ENCODE results near the gene TBPL2. TPM values are rescaled to one million over a fixed set of nuclear protein-coding genes. Genes with fewer than 3 reads are reported as not detected.

Gene TBPL2
- total RNA-seq, 1 donor from 2014 or later, result not detected

- H3K36me3 ChIP-seq, result peaks cover 51% of the 10 kb centered on the region
- ATAC-seq (no peak), DNase-seq (no peak)
- TF ChIP-seq, protein P1, sequence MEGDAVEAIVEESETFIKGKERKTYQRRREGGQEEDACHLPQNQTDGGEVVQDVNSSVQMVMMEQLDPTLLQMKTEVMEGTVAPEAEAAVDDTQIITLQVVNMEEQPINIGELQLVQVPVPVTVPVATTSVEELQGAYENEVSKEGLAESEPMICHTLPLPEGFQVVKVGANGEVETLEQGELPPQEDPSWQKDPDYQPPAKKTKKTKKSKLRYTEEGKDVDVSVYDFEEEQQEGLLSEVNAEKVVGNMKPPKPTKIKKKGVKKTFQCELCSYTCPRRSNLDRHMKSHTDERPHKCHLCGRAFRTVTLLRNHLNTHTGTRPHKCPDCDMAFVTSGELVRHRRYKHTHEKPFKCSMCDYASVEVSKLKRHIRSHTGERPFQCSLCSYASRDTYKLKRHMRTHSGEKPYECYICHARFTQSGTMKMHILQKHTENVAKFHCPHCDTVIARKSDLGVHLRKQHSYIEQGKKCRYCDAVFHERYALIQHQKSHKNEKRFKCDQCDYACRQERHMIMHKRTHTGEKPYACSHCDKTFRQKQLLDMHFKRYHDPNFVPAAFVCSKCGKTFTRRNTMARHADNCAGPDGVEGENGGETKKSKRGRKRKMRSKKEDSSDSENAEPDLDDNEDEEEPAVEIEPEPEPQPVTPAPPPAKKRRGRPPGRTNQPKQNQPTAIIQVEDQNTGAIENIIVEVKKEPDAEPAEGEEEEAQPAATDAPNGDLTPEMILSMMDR (IDR thresholded peaks at IDR 0.05), result no peak
- H3K4me1 ChIP-seq, result no peaks in the 10 kb centered on the region
- no peaks in the 10 kb centered on the region for H3K9me3 ChIP-seq
- no peaks in the 10 kb centered on the region for H3K27me3 ChIP-seq
- intact Hi-C loops (cut with DNase I), result no loop called here
- H3K27ac ChIP-seq, result no peak overlapping the region
- H3K4me3 ChIP-seq, result no peak overlapping the region
Measured at GRCh38 chr14:55372423-55372822, 68.0 kb downstream of the TBPL2 start.

DNA sequence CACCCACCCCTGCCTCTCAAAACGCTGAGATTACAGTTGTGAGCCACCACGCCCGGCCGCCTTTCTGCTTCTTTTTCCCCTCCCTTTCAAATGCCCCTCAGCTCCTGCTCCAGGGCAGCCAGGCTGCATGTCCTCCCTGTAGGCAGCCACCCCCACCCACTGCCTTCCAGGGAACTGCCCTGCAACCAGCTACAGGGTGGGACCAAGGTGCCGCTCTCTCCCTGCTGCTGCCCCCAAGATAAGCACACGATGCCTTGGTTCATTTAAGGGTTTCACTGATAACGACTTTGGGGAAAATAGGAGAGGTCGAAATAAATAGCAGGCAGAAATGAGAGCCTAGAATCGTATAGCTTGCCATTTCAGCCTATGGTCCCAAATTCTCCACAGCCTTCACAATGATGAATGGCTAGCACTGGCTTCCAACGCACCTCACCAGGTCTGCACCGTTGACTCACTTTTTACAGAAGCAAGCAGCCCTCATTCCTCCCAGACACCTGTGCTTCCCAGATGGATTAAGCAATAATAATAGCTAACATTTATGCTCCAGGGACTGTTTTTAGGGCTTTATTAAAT, 69.4 kb downstream of the TBPL2 start:
- Histone ChIP-seq H3K4me1 (no peaks in the 10 kb centered on the region), H3K27me3 (no peaks in the 10 kb centered on the region), H3K9me3 (no peaks in the 10 kb centered on the region), H3K4me3 (no peak overlapping the region), H3K27ac (no peak overlapping the region), H3K36me3 (peaks cover 43% of the 10 kb centered on the region)
- TF ChIP-seq, protein P1 (IDR thresholded peaks at IDR 0.05), result no peak
- ATAC-seq (no peak), DNase-seq (no peak)
- intact Hi-C loops (cut with DNase I), result no loop called here

- H3K27ac ChIP-seq, result no peak overlapping the region
- intact Hi-C loops (cut with DNase I), result no loop called here
- H3K36me3 ChIP-seq, result peaks cover 32% of the 10 kb centered on the region
- no peaks in the 10 kb centered on the region for H3K4me1 ChIP-seq
- TF ChIP-seq, protein P1 (IDR thresholded peaks at IDR 0.05), result no peak
- no peaks in the 10 kb centered on the region for H3K9me3 ChIP-seq
- no peak for DNase-seq
- no peak for ATAC-seq
- H3K4me3 ChIP-seq, result no peak overlapping the region
- H3K27me3 ChIP-seq, result no peaks in the 10 kb centered on the region
Measured at GRCh38 chr14:55366271-55366670, 74.1 kb downstream of the TBPL2 start.

Other genes with a start within 250 kb of the TBPL2 start
- gene DLGAP5, start 249.0 kb downstream of the TBPL2 start, total RNA-seq, result 0.52 TPM
- 29.2 TPM for gene FBXO34, start 169.2 kb downstream of the TBPL2 start, total RNA-seq
- 10.3 TPM for gene ATG14, start 28.8 kb downstream of the TBPL2 start, total RNA-seq
- gene KTN1, start 139.6 kb upstream of the TBPL2 start, total RNA-seq, result 179 TPM